SKM-1 (cell line): ENCODE measurements around the gene LOXL4.
"Not testable (repeated sequence)": the region's sequence is repeated elsewhere in the genome, so short reads cannot be mapped to it uniquely, and the experiment has no call there.

Source experiments
- DNase-seq: peaks from one replicate; lab custom pipeline; 2025; ENCODE audit not compliant: unreplicated experiment; lab: John Stamatoyannopoulos, UW

The LOXL4 gene

DNA sequence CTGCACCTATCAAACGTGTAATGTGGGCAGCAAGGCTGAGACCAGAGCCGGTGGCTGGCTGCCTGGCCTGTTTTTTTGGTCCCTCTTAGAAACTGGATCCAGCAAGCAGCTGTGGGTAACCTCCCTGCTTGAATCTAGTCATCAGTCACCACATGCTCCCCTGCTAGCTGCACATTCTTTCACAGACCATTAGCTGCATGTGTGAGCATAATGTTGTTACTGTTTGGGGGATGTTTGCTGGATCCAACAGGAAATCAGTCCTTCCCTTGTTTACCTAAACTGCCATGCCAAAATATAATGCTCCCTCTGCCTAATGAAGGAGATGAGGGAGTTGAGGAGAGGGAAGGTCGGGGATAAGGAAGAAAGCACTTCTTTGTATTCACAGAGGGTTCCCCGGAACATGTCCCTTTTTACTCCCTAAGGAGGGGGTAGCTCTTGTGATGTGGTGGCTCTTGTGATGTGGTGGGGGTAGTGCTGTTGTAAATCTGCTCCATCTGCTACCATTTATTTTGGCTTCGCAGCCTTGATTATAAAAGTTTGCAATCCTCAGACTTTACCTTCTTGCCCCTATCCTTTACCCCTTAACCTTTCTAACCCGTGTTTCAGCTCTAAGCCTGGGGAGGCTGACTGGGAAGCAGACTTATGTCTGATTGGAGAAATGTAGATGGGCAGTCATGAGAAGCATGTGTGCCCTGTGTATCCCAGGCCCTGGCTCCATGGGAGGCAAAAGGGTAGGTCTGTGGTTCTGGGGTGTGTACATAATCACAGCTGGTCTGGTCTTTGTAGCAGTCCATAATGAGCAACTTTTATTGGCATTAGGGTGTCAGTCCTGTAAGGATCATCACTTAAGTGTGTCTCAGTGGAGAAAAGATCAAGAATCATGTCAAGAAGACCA lies 20.8 kb downstream of the LOXL4 start:
- no peak for DNase-seq

DNA sequence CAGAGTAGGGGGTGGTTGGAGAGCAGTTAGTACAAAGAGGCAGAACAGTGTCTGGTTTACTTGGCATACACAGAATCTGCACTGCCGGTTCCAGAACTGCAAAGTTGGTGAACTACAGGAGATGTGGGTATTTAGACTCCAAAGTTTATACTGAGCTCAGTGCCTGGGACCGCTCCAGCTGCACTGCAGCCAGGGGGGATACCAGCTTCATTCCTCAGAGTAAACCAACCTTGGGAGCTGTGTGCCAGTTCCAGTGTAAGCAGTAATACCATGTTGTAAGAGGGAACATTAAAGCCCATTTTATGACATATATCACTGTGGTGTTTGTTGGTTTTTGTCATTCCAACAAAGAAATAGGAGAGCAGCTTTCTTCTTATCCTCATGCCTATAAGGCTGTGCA lies 23.4 kb downstream of the LOXL4 start:
- DNase-seq: no peak

GRCh38 chr10:98244141-98244540 lies 23.9 kb downstream of the LOXL4 start:
- no peak for DNase-seq

DNA sequence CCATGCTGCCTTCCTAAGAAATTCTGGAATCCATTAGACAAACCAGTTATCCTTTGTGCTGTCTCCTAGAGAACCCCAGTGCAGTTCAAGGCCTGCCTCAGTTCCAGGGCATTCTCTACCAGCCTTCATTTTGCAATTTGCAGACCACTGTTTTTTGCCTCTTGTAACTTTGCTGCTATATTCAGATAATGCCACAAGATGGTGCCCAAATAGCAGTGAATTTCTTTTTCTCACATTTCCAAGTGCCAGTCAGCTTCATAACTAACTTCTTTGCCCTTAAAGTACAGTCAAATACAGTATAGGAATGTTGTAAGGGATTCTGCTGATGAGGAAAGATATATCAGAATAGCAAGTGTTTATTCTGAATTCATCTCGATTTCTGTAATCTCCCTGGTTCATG lies 25.2 kb downstream of the LOXL4 start:
- DNase-seq: no peak

- DNase-seq: no peak
Measured at GRCh38 chr10:98240524-98240923, 27.5 kb downstream of the LOXL4 start.

DNA sequence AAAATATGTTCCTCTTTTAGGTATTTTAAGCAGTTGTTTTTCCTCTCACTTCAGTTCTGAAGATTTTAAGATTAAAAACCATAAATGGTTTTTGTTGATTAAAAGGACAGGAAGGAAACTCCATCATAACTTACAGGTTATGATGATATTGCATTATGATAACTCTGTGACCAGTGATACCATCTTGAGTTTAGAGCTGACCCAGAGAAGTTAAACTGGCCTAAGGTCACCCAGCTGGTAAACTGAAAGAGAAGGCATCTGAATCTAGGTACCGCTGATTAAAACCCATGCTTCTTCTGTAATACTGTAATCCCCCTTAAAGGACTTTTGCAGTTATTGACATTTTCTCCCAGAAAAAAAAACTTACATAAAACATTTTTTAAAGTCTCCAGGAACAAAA lies 29.6 kb downstream of the LOXL4 start:
- no peak for DNase-seq

DNA sequence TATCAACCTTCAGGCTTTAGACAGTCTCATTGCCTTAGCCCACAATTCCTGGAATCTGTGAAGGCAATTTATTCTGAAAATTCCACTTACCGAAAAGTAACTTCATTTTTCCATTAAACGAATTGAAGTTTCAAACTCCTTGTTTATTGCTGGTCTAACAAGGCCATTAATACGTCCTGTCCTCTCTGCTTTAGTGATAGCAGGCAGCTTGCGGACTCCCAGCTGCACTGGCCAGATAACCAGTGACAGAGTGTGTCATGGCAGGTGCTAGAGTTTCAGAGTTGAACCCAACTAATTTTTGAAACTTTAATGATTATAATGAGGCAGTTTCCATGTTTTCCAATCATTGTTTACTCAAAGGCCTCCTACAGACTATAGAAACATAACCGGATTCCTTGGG lies 31.1 kb downstream of the LOXL4 start:
- no peak for DNase-seq

GRCh38 chr10:98235846-98236245 lies 32.1 kb downstream of the LOXL4 start:
- no peak for DNase-seq

DNA sequence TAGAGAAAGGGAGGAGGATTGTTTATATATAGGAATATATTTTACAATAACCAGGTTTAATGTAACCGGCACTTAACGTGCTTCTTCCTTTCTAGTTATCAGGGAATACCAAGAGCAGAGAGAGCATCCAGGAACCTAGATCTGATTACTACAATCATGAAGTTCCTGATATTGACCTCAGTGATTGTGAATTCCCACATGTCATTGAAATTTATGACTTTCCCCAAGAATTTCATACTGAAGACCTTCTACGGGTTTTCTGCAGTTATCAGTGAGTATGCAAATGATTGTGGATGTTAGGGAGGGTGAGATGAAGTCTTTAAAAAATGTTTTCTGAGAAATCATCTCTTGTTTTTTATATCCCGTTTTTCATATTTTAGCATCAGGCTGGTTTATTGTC lies 36.6 kb downstream of the LOXL4 start:
- DNase-seq: no peak

DNA sequence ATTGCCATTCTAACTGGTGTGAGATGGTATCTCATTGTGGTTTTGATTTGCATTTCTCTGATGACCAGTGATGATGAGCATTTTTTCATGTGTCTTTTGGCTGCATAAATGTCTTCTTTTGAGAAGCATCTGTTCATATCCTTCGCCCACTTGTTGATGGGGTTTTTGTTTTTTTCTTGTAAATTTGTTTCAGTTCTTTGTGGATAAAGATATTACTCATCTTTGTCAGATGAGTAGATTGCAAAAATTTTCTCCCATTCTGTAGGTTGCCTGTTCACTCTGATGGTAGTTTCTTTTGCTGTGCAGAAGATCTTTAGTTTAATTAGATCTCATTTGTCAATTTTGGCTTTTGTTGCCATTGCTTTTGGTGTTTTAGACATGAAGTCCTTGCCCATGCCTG lies 39.7 kb downstream of the LOXL4 start:
- not testable (repeated sequence) for DNase-seq

- DNase-seq: not testable (repeated sequence)
Measured at GRCh38 chr10:98227713-98228112, 40.3 kb downstream of the LOXL4 start.

- DNase-seq: no peak
Measured at GRCh38 chr10:98226508-98227144, 41.4 kb downstream of the LOXL4 start.

DNA sequence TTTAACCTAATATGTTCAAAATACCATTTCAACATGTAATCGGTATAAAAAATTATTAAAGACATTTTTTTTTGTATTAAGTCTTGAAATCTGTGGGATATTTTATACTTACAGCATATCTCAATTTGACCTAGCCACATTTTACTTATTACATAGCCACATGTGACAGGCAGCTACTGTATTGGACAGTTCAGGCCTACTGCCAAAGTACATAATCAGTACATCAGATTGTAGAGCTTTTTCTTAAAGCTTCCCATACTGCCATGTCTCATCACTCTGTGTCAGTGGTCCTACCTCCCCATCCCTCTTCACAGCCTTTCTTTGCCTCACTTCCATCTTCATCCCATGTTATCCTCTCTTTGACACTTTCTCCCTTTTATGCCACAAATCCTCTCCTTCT lies 43.0 kb downstream of the LOXL4 start:
- no peak for DNase-seq

DNA sequence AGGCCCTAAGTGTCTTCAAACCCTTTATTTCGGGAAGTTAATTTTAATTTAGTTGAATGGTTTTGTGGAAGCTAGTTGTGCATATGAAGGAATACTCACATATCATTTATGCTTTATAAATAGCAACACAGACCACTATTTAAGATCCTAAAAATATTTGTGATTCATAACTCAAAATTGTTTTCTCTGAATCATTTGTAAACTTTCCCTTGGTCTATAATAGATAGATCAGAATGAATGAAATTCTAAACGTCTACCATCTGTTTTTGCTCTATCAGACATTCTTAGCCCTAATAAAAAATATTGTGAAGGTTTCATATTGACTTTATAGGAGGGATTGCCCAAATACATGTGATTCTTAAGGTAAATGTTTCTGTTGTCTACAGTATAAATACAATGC lies 43.5 kb downstream of the LOXL4 start:
- no peak for DNase-seq

DNA sequence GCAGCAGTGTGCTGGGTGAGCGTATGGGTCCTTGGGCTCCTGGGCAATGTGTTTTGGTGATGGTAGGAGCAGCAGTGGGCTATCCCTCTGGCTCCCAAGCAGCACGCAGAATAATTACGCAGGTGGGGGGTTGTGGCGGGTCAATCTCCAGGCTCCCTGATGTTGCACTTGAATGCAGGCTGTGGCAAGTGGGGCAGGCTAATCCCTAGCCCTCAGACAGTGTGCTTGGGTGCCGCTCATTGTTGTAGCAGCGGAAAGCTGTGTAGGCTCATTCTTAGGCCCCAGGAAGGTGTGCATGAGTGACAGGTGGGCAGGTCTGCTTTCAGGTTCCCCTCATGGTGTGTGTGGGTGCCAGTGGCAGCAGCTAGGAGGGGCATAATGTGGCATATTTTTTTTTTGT lies 44.1 kb downstream of the LOXL4 start:
- DNase-seq: no peak

- DNase-seq: no peak
Measured at GRCh38 chr10:98217801-98218200, 50.2 kb downstream of the LOXL4 start.

DNA sequence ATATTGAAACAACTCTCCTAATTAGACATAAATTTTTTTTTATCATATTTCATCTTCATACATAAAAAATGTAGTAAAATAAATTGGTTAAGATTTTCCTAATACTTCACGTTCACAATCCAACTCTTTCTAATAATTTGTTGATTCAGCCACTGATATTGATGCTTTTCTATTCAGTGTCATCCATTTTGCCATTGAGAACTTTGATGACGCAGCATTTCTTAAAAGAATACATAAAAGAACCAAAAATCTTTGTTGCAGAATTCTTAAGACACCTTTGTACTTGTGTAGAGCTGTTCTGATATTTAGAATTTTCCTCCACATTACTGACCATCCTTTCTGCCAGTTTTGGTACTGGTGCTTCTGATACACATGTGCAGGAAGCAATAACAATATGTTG lies 52.6 kb downstream of the LOXL4 start:
- no peak for DNase-seq

GRCh38 chr10:98213740-98214139 lies 54.3 kb downstream of the LOXL4 start:
- DNase-seq: no peak

- no peak for DNase-seq
Measured at GRCh38 chr10:98212196-98212595, 55.8 kb downstream of the LOXL4 start.

- no peak for DNase-seq
Measured at GRCh38 chr10:98209441-98209840, 58.6 kb downstream of the LOXL4 start.

- no peak for DNase-seq
Measured at GRCh38 chr10:98208925-98209324, 59.1 kb downstream of the LOXL4 start.

DNA sequence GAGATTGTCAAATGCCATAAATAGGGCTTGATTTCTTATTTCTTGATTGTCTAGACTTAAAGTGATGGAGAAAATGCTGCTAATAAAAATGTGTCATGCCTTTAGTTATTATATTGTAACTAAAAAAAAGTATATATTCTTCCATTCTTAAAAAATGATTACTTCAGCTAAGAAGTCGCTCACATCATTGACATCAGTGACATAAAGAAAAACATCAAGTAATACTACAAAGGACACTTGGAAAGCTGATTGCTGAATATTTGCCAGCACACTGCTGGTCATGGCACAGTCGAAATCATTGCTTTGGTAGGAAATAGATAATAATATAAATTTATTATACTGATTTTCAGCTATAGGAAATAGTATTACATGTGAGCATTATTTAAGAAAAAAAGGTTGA lies 62.6 kb downstream of the LOXL4 start:
- no peak for DNase-seq

- no peak for DNase-seq
Measured at GRCh38 chr10:98202378-98202777, 65.6 kb downstream of the LOXL4 start.
